Karpas-422 (cell line): Measurements from ENCODE around the gene GAB2. TPM values are rescaled to one million over a fixed set of nuclear protein-coding genes. Genes with fewer than 3 reads are reported as not detected.
"Not testable (repeated sequence)": the region's sequence is repeated elsewhere in the genome, so short reads cannot be mapped to it uniquely, and the experiment has no call there.

Experiments
- DNase-seq: peaks from one replicate; pipeline ENCODE4 v3.0.0-alpha.2; 2015
- H2AFZ ChIP-seq: fragments of 200-600 bp; sonication (generic); 2 replicates; pipeline ENCODE4 v1.6.1; 2014; ENCODE audit warnings: antibody characterized with exemption, low read length, mixed read lengths
- H3K27ac ChIP-seq: fragments of 200-600 bp; sonication (generic); 2 replicates; pipeline ENCODE4 v1.5.1; 2014; ENCODE audit warnings: mild to moderate bottlenecking, low read length, moderate library complexity
- H3K27me3 ChIP-seq: fragments of 200-600 bp; sonication (generic); 2 replicates; pipeline ENCODE4 v1.6.1; 2014; ENCODE audit warnings: low read length, mixed read lengths
- H3K36me3 ChIP-seq: fragments of 200-600 bp; sonication (generic); 2 replicates; pipeline ENCODE4 v1.6.1; 2014; ENCODE audit warnings: low read length, mixed read lengths; ENCODE audit not compliant: insufficient read depth
- H3K4me1 ChIP-seq: fragments of 200-600 bp; sonication (generic); 2 replicates; pipeline ENCODE4 v1.6.1; 2014; ENCODE audit warnings: mild to moderate bottlenecking, low read length, mixed read lengths
- H3K4me2 ChIP-seq: fragments of 200-600 bp; sonication (generic); 2 replicates; pipeline ENCODE4 v1.6.1; 2014; ENCODE audit warnings: low read length, low read depth, mild to moderate bottlenecking; ENCODE audit not compliant: poor library complexity, severe bottlenecking
- H3K4me3 ChIP-seq: fragments of 200-600 bp; sonication (generic); 2 replicates; pipeline ENCODE4 v1.5.1; 2014; ENCODE audit warnings: mild to moderate bottlenecking, antibody characterized with exemption, low read length, mixed read lengths
- H3K79me2 ChIP-seq: fragments of 200-600 bp; sonication (generic); 2 replicates; pipeline ENCODE4 v1.6.1; 2014; ENCODE audit warnings: mild to moderate bottlenecking, low read length, mixed read lengths
- H3K9ac ChIP-seq: fragments of 200-600 bp; sonication (generic); 2 replicates; pipeline ENCODE4 v1.6.0; 2014; ENCODE audit warnings: low read length
- H3K9me2 ChIP-seq: fragments of 200-600 bp; sonication (generic), shearing (Covaris generic); replicated peaks from 2 replicates; pipeline ENCODE4 v1.6.0; 2014; ENCODE audit warnings: mild to moderate bottlenecking, low read length, moderate library complexity; ENCODE audit not compliant: insufficient read depth
- H3K9me3 ChIP-seq: fragments of 300-700, 200-600 bp; sonication (generic); 2 replicates; pipeline ENCODE4 v1.6.1; 2014; ENCODE audit warnings: low read length, mixed read lengths
- H4K20me1 ChIP-seq: fragments of 200-600 bp; sonication (generic); 2 replicates; pipeline ENCODE4 v1.6.1; 2014; ENCODE audit warnings: mild to moderate bottlenecking, antibody characterized with exemption, low read length, low read depth; ENCODE audit not compliant: insufficient read depth
- total RNA-seq: library from RNA; depleted of rRNA; stranded (reverse); fragments of >200 nt; shearing (Covaris generic); gene quantifications from 2 replicates; pipeline ENCODE4 v1.2.3, GENCODE V29; 2014; ENCODE audit warnings: low replicate concordance

The GAB2 gene
- total RNA-seq, 1 experiment from 2014 or later = 2.7 TPM

- Histone ChIP-seq H4K20me1 (peaks cover 1% of the 10 kb centered on the region; the same call in 1 of the 2 replicates), H3K36me3 (no peaks in the 10 kb centered on the region), H3K9ac (no peak overlapping the region), H3K27me3 (no peaks in the 10 kb centered on the region), H3K27ac (no peak overlapping the region), H2AFZ (no peak overlapping the region), H3K4me2 (no peak overlapping the region), H3K9me2 (no peaks in the 10 kb centered on the region), H3K79me2 (no peaks in the 10 kb centered on the region), H3K4me1 (peaks cover 2% of the 10 kb centered on the region), H3K9me3 (no peaks in the 10 kb centered on the region), H3K4me3 (no peak overlapping the region)
- no peak for DNase-seq
These were observed 52.2 kb downstream of the GAB2 start for GRCh38 chr11:78365381-78365792.

DNA sequence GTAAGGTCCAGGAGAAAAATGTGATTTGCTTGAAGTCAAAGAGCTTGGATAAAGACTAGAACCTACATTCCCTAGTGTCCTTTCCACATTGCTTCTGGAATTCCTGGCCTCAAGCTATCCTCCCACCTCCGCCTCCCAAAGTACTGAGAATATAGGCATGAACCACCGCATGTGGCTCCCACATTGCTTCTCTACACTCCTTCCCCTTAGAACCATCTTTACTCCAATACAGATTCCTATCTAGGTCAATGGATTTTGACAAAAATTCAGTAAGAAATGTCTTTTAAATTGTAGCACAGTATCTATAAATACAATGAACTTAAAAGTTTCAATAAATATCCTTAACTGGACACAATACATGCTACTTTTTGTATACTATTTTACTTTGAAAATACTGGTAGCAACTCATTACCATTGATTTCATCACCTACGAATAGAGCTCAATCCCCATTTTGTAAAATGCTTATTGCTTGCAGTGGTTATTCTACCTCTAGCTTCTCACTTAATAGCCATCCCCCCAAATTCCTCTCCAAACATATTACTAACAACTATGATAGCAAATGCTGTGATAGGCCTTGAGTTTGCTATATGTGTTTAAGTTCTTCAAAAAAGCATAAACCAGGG is 53.4 kb downstream of the GAB2 start:
- H2AFZ ChIP-seq = no peak overlapping the region
- no peak overlapping the region for H3K4me3 ChIP-seq
- H3K4me2 ChIP-seq = no peak overlapping the region
- no peaks in the 10 kb centered on the region for H4K20me1 ChIP-seq
- H3K9me2 ChIP-seq = no peaks in the 10 kb centered on the region
- H3K79me2 ChIP-seq = no peaks in the 10 kb centered on the region
- no peak for DNase-seq
- H3K4me1 ChIP-seq = no peaks in the 10 kb centered on the region
- no peaks in the 10 kb centered on the region for H3K9me3 ChIP-seq
- H3K9ac ChIP-seq = no peak overlapping the region
- no peak overlapping the region for H3K27ac ChIP-seq
- H3K27me3 ChIP-seq = no peaks in the 10 kb centered on the region
- no peaks in the 10 kb centered on the region for H3K36me3 ChIP-seq

DNA sequence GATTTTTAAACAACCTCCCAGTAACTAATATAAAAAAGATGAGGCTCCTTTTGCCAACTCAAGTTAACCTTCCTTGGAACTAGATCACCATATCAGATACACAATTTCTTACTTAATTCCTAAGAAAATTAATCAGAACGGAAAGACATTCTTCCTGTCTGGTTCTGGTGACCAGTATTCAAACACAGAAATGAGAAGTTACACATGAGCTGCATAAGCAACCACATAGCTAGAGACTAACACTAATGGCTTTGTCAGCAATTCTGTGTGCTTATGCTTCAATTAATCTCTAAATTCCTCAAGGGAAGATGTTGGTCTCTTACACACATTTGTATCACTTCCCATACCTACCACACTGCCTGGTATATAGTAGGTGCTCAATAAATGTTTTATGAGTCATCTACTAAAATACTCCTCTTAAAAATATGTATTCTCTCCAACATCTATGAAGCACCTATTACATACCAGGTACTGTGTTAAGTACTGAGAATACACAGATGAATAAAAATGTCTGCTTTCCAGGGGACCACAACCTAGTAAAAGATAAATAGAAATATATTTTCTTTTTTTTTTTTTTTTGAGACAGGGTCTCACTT is 54.5 kb downstream of the GAB2 start:
- no peak overlapping the region for H3K4me3 ChIP-seq
- H3K79me2 ChIP-seq = no peaks in the 10 kb centered on the region
- no peak overlapping the region for H3K4me2 ChIP-seq

GRCh38 chr11:78361228-78361627 is 56.4 kb downstream of the GAB2 start:
- no peaks in the 10 kb centered on the region for H4K20me1 ChIP-seq
- H3K27me3 ChIP-seq = no peaks in the 10 kb centered on the region
- no peak overlapping the region for H2AFZ ChIP-seq
- H3K27ac ChIP-seq = no peak overlapping the region
- H3K9me3 ChIP-seq = no peaks in the 10 kb centered on the region
- H3K4me3 ChIP-seq = no peak overlapping the region
- no peaks in the 10 kb centered on the region for H3K4me1 ChIP-seq
- no peak for DNase-seq
- H3K9me2 ChIP-seq = no peaks in the 10 kb centered on the region
- H3K4me2 ChIP-seq = no peak overlapping the region
- H3K9ac ChIP-seq = no peak overlapping the region
- no peaks in the 10 kb centered on the region for H3K36me3 ChIP-seq
- no peaks in the 10 kb centered on the region for H3K79me2 ChIP-seq

More for the DNA sequence above, 54.5 kb downstream of the GAB2 start:
- Histone ChIP-seq H4K20me1 (no peaks in the 10 kb centered on the region), H3K4me1 (no peaks in the 10 kb centered on the region), H3K9ac (no peak overlapping the region), H3K27ac (no peak overlapping the region), H3K36me3 (no peaks in the 10 kb centered on the region), H3K9me2 (no peaks in the 10 kb centered on the region), H3K9me3 (no peaks in the 10 kb centered on the region), H3K27me3 (no peaks in the 10 kb centered on the region), H2AFZ (no peak overlapping the region)
- DNase-seq = no peak

DNA sequence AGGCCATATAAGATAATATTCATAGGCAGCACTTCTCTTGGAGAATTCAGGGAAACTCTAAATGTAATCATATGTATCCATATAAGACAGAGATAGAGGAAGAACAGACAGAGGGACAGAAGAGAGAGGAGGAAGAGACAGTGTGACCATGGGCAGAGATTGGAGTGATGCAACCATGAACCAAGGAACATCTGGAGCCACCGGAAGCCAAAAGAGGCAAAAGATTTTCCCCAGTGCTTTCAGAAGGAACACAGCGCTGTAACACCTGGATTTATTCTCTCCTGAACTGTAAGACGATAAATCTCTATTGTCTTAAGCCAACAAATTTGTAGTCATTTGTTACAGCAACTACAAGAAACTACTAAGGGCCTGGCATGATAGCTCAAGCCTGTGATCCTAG is 57.7 kb downstream of the GAB2 start:
- no peaks in the 10 kb centered on the region for H3K36me3 ChIP-seq
- no peak overlapping the region for H3K4me2 ChIP-seq
- no peaks in the 10 kb centered on the region for H3K79me2 ChIP-seq
- H4K20me1 ChIP-seq = no peaks in the 10 kb centered on the region
- H3K9me3 ChIP-seq = no peaks in the 10 kb centered on the region
- H3K4me3 ChIP-seq = no peak overlapping the region
- H2AFZ ChIP-seq = no peak overlapping the region
- no peak for DNase-seq
- H3K9me2 ChIP-seq = no peaks in the 10 kb centered on the region
- H3K27me3 ChIP-seq = no peaks in the 10 kb centered on the region
- H3K27ac ChIP-seq = no peak overlapping the region
- H3K4me1 ChIP-seq = no peaks in the 10 kb centered on the region
- H3K9ac ChIP-seq = no peak overlapping the region

DNA sequence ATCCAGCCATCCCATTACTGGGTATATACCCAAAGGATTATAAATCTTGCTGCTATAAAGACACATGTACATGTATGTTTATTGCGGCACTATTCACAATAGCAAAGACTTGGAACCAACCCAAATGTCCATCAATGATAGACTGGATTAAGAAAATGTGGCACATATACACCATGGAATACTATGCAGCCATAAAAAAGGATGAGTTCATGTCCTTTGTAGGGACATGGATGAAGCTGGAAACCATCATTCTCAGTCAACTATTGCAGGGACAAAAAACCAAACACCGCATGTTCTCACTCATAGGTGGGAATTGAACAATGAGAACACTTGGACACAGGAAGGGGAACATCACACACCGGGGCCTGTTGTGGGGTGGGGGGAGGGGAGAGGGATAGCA is 59.7 kb downstream of the GAB2 start:
- not testable (repeated sequence) for H2AFZ ChIP-seq, H3K4me3 ChIP-seq, H3K4me2 ChIP-seq, H3K27me3 ChIP-seq, H3K27ac ChIP-seq, H3K9ac ChIP-seq, H4K20me1 ChIP-seq, H3K9me3 ChIP-seq, H3K79me2 ChIP-seq, H3K36me3 ChIP-seq, DNase-seq, H3K9me2 ChIP-seq, H3K4me1 ChIP-seq

GRCh38 chr11:78357425-78357824 is 60.2 kb downstream of the GAB2 start:
- not testable (repeated sequence) for H3K27ac ChIP-seq, DNase-seq, H3K36me3 ChIP-seq, H3K9me2 ChIP-seq, H3K9me3 ChIP-seq, H4K20me1 ChIP-seq, H3K4me2 ChIP-seq, H3K4me3 ChIP-seq, H2AFZ ChIP-seq, H3K9ac ChIP-seq, H3K79me2 ChIP-seq, H3K27me3 ChIP-seq, H3K4me1 ChIP-seq

DNA sequence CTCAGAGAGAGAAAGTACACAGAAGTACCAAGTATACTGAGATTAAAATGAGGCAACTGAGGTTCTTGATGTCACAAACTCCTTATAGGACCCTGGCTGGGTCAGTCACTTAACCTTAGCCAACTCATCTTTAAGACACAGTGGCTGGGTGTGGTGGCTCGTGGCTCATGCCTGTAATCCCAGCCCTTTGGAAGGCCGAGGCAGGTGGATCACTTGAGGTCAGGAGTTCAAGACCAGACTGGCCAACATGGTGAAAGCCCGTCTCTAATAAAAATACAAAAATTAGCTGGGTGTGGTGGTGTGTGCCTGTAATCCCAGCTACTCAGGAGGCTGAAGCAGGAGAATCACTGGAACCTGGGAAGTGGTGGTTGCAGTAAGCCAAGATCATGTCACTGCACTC is 61.9 kb downstream of the GAB2 start:
- not testable (repeated sequence) for H3K4me3 ChIP-seq, H3K9me3 ChIP-seq, H3K9ac ChIP-seq, DNase-seq, H2AFZ ChIP-seq, H3K36me3 ChIP-seq, H3K27me3 ChIP-seq, H3K9me2 ChIP-seq, H3K4me2 ChIP-seq, H3K79me2 ChIP-seq, H3K27ac ChIP-seq, H4K20me1 ChIP-seq
- H3K4me1 ChIP-seq = peaks cover 16% of the 10 kb centered on the region
